Measurements from ENCODE around the gene NEUROG1.

Gene NEUROG1

GRCh38 chr5:135508496-135509005 lies 27.2 kb downstream of the NEUROG1 start (continued):
- no peak for TF ChIP-seq ZNF561 (tag by site-specific recombination; IDR thresholded peaks at IDR 0.05; ENCODE audit: borderline replicate concordance)
- no peak for TF ChIP-seq GLIS2 (tag by site-specific recombination; IDR thresholded peaks at IDR 0.05)
- TF ChIP-seq ZNF175 (tag by site-specific recombination; IDR thresholded peaks at IDR 0.05) = no peak
- TF ChIP-seq ZNF423 (tag by site-specific recombination; IDR thresholded peaks at IDR 0.05) = no peak
- TF ChIP-seq, protein P1, sequence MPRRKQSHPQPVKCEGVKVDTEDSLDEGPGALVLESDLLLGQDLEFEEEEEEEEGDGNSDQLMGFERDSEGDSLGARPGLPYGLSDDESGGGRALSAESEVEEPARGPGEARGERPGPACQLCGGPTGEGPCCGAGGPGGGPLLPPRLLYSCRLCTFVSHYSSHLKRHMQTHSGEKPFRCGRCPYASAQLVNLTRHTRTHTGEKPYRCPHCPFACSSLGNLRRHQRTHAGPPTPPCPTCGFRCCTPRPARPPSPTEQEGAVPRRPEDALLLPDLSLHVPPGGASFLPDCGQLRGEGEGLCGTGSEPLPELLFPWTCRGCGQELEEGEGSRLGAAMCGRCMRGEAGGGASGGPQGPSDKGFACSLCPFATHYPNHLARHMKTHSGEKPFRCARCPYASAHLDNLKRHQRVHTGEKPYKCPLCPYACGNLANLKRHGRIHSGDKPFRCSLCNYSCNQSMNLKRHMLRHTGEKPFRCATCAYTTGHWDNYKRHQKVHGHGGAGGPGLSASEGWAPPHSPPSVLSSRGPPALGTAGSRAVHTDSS (tag by site-specific recombination; IDR thresholded peaks at IDR 0.05) = no peak
- no peak for TF ChIP-seq GLIS1 (tag by site-specific recombination; IDR thresholded peaks at IDR 0.05)
- peak; percentile 57; the same call in 1 of the 2 replicates for TF ChIP-seq OSR2 (tag by site-specific recombination; IDR thresholded peaks at IDR 0.05)
- TF ChIP-seq ZNF510 (tag by site-specific recombination; IDR thresholded peaks at IDR 0.05; ENCODE audit: insufficient replicate concordance) = no peak
- no peak for TF ChIP-seq ZNF114 (tag by site-specific recombination; IDR thresholded peaks at IDR 0.05)
- no peak for TF ChIP-seq ZNF768 (tag by site-specific recombination; IDR thresholded peaks at IDR 0.05)
- TF ChIP-seq, protein P2, sequence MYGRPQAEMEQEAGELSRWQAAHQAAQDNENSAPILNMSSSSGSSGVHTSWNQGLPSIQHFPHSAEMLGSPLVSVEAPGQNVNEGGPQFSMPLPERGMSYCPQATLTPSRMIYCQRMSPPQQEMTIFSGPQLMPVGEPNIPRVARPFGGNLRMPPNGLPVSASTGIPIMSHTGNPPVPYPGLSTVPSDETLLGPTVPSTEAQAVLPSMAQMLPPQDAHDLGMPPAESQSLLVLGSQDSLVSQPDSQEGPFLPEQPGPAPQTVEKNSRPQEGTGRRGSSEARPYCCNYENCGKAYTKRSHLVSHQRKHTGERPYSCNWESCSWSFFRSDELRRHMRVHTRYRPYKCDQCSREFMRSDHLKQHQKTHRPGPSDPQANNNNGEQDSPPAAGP (tag by site-specific recombination; IDR thresholded peaks at IDR 0.05) = no peak
- TF ChIP-seq ZNF292 (tag by site-specific recombination; IDR thresholded peaks at IDR 0.05; ENCODE audit: borderline replicate concordance, low read depth) = no peak
- no peak for TF ChIP-seq ZNF792 (tag by site-specific recombination; IDR thresholded peaks at IDR 0.05)
- TF ChIP-seq, protein P3, sequence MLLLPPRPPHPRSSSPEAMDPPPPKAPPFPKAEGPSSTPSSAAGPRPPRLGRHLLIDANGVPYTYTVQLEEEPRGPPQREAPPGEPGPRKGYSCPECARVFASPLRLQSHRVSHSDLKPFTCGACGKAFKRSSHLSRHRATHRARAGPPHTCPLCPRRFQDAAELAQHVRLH (tag by site-specific recombination; IDR thresholded peaks at IDR 0.05) = no peak
- TF ChIP-seq ZNF24 (tag by site-specific recombination; IDR thresholded peaks at IDR 0.05) = no peak
- peak; percentile 97 for TF ChIP-seq ZBTB17 (tag by site-specific recombination; IDR thresholded peaks at IDR 0.05)
- TF ChIP-seq, protein P4, sequence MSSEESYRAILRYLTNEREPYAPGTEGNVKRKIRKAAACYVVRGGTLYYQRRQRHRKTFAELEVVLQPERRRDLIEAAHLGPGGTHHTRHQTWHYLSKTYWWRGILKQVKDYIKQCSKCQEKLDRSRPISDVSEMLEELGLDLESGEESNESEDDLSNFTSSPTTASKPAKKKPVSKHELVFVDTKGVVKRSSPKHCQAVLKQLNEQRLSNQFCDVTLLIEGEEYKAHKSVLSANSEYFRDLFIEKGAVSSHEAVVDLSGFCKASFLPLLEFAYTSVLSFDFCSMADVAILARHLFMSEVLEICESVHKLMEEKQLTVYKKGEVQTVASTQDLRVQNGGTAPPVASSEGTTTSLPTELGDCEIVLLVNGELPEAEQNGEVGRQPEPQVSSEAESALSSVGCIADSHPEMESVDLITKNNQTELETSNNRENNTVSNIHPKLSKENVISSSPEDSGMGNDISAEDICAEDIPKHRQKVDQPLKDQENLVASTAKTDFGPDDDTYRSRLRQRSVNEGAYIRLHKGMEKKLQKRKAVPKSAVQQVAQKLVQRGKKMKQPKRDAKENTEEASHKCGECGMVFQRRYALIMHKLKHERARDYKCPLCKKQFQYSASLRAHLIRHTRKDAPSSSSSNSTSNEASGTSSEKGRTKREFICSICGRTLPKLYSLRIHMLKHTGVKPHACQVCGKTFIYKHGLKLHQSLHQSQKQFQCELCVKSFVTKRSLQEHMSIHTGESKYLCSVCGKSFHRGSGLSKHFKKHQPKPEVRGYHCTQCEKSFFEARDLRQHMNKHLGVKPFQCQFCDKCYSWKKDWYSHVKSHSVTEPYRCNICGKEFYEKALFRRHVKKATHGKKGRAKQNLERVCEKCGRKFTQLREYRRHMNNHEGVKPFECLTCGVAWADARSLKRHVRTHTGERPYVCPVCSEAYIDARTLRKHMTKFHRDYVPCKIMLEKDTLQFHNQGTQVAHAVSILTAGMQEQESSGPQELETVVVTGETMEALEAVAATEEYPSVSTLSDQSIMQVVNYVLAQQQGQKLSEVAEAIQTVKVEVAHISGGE (tag by site-specific recombination; conservative IDR thresholded peaks at IDR 0.05; ENCODE audit: low read depth) = no peak
- no peak for TF ChIP-seq RBAK (tag by site-specific recombination; IDR thresholded peaks at IDR 0.05)
- no peak for TF ChIP-seq ZNF548 (tag by site-specific recombination; IDR thresholded peaks at IDR 0.05)
- 0 out of 2 replicates have a peak, but pooled peaks have one; percentile 38 for TF ChIP-seq GFI1B (tag by site-specific recombination; IDR thresholded peaks at IDR 0.05)
- 0 out of 2 replicates have a peak, but pooled peaks have one; percentile 19 for TF ChIP-seq ZNF837 (tag by site-specific recombination; IDR thresholded peaks at IDR 0.05)
- TF ChIP-seq ZNF202 (tag by site-specific recombination; IDR thresholded peaks at IDR 0.05; ENCODE audit: borderline replicate concordance) = no peak
- TF ChIP-seq GLI2 (tag by site-specific recombination; IDR thresholded peaks at IDR 0.05; ENCODE audit: borderline replicate concordance, low read depth) = no peak
- TF ChIP-seq ZEB2 (tag by site-specific recombination; IDR thresholded peaks at IDR 0.05) = 0 out of 2 replicates have a peak, but pooled peaks have one; percentile 22
- no peak for TF ChIP-seq ZNF48 (tag by site-specific recombination; IDR thresholded peaks at IDR 0.05)
- TF ChIP-seq HOXA7 (CRISPR knock-in tag; IDR thresholded peaks at IDR 0.05; ENCODE audit: borderline replicate concordance) = no peak
- no peak for TF ChIP-seq ZNF10 (tag by site-specific recombination; IDR thresholded peaks at IDR 0.05)
- no peak for TF ChIP-seq ZNF112 (tag by site-specific recombination; IDR thresholded peaks at IDR 0.05)
- TF ChIP-seq ZSCAN16 (tag by site-specific recombination; IDR thresholded peaks at IDR 0.05) = peak; percentile 92
- TF ChIP-seq, protein P5, sequence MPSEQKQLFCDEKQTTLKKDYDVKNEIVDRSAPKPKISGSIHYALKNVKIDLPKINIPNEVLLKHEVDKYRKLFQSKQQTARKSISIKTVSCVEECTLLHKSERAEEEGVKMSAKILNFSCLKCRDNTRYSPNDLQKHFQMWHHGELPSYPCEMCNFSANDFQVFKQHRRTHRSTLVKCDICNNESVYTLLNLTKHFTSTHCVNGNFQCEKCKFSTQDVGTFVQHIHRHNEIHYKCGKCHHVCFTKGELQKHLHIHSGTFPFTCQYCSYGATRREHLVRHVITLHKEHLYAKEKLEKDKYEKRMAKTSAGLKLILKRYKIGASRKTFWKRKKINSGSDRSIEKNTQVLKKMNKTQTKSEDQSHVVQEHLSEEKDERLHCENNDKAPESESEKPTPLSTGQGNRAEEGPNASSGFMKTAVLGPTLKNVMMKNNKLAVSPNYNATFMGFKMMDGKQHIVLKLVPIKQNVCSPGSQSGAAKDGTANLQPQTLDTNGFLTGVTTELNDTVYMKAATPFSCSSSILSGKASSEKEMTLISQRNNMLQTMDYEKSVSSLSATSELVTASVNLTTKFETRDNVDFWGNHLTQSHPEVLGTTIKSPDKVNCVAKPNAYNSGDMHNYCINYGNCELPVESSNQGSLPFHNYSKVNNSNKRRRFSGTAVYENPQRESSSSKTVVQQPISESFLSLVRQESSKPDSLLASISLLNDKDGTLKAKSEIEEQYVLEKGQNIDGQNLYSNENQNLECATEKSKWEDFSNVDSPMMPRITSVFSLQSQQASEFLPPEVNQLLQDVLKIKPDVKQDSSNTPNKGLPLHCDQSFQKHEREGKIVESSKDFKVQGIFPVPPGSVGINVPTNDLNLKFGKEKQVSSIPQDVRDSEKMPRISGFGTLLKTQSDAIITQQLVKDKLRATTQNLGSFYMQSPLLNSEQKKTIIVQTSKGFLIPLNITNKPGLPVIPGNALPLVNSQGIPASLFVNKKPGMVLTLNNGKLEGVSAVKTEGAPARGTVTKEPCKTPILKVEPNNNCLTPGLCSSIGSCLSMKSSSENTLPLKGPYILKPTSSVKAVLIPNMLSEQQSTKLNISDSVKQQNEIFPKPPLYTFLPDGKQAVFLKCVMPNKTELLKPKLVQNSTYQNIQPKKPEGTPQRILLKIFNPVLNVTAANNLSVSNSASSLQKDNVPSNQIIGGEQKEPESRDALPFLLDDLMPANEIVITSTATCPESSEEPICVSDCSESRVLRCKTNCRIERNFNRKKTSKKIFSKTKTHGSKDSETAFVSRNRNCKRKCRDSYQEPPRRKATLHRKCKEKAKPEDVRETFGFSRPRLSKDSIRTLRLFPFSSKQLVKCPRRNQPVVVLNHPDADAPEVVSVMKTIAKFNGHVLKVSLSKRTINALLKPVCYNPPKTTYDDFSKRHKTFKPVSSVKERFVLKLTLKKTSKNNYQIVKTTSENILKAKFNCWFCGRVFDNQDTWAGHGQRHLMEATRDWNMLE (tag by site-specific recombination; conservative IDR thresholded peaks at IDR 0.05; ENCODE audit: low read depth) = no peak
- no peak for TF ChIP-seq ZNF416 (tag by site-specific recombination; IDR thresholded peaks at IDR 0.05)

All from HEK293 (cell line).